PFSK-1 (cell line): ENCODE data around the gene CEP290.

Source experiments
- FOXP2 ChIP-seq: optimal IDR thresholded peaks from 2 replicates; pipeline ENCODE3; 2011; ENCODE audit warnings: borderline replicate concordance, control low read depth, inconsistent platforms; ENCODE audit not compliant: insufficient read depth; ENCODE audit errors: extremely low read length, extremely low read depth
- POLR2AphosphoS5 ChIP-seq: IDR thresholded peaks from 2 replicates; pipeline ENCODE4 v1.6.1; 2012; ENCODE audit warnings: low read depth, mild to moderate bottlenecking, control low read depth, low read length, moderate library complexity
- REST ChIP-seq, 2 experiments: IDR thresholded peaks; 2 replicates each; pipeline versions ENCODE4 v1.6.1 to v1.8.0; 2011 to 2012; ENCODE audit warnings: low read depth in 2 of 2, low read length in 2 of 2, control low read depth in 1 of 2, inconsistent platforms in 1 of 2, mild to moderate bottlenecking in 1 of 2, moderate library complexity in 1 of 2; ENCODE audit not compliant: insufficient read depth in 1 of 2
- SIN3A ChIP-seq: IDR thresholded peaks from 2 replicates; pipeline ENCODE4 v1.6.1; 2012; ENCODE audit warnings: mild to moderate bottlenecking, low read length, moderate library complexity, borderline replicate concordance; ENCODE audit not compliant: insufficient read depth
- TAF1 ChIP-seq: IDR thresholded peaks from 2 replicates; pipeline ENCODE4 v1.6.1; 2012; ENCODE audit warnings: low read length, control low read depth, borderline replicate concordance; ENCODE audit not compliant: insufficient read depth

DNA sequence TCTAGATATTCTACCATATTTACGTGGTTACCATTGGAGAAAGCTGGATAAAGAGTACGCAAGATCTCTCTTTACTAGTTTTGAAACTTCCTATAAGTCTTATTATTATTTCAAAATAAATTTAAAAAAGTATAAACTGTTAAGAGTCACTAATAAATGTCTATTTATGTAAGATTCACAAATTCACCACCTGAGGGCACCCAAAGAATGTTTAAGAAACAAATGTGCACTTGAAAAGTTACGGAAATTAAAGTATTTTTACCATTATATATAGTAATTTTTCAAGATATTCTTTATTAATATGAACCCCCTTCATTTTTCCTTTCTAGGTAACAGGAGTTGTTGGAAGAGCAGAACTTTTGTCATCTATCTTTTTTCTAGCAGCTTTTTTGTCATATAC is 12.1 kb upstream of the CEP290 start:
- TF ChIP-seq POLR2AphosphoS5 (no peak), TAF1 (no peak), SIN3A (no peak), REST (IDR thresholded peaks at IDR 0.05; ENCODE audit: insufficient read depth in 1 of 2, low read depth in 2 of 2, low read length in 2 of 2) (no peak), FOXP2 (no peak)
